ENCODE results near the gene KIRREL3. TPM values are rescaled to one million over a fixed set of nuclear protein-coding genes. Genes with fewer than 3 reads are reported as not detected.

Gene KIRREL3
- total and polyA plus RNA-seq, 2 of the 8 experiments (the other 6 are each of a cell fraction or from before 2014, with no cell fraction given), result 0.29 to 0.32 TPM

DNA sequence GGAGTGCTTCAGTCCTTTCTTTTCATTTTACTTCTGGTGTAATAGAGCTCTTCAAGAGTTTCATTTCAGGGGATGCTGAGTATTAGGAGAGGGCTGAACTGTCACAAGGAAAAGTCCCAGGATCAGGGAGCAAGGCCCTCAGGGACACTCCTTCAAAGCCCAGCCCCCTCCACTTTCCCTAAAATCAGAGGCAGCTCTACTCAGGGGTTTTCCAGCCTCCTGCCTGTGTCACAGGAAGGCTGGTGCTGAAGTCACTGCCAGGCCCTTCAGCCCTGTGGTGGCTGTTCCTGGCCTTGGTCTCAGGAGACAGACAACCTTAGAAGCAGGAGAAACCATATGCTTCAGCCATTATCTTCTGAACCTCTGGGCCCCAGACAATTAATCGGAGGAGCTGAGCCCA, 36.4 kb upstream of the KIRREL3 start:
- no peak overlapping the region for H3K9ac ChIP-seq (replicated peaks in 1 of 4; ENCODE audit: extremely low read depth in 1 of 4, low read depth in 3 of 4, low read length in 3 of 4)
- H3K27me3 ChIP-seq (replicated peaks in 1 of 4; ENCODE audit: control insufficient read depth in 3 of 4, extremely low read depth in 1 of 4, insufficient read depth in 3 of 4, low read length in 3 of 4), result no peaks in the 10 kb centered on the region
- H3K23me2 ChIP-seq (ENCODE audit: low read depth, low read length), result no peaks in the 10 kb centered on the region
- CTCF ChIA-PET (ENCODE audit: partially characterized antibody), result interaction anchor here (1.0 to 1.5 kb wide), 6 partner anchors 10 to 430 kb away, joined by 3 to 5 read pairs (median 4); no protein-coding TSS in a partner anchor
- no peak overlapping the region for H3K23ac ChIP-seq (ENCODE audit: insufficient read length)
- 0 out of 7 replicates have a peak, but pooled peaks cover 0 to 2% (median 0%) of the 10 kb centered on the region in 4 experiments for H3K4me1 ChIP-seq (replicated peaks in 1 of 4; ENCODE audit: control insufficient read depth in 3 of 4, insufficient read depth in 4 of 4, low read length in 3 of 4)
- no peak overlapping the region for H3K4me3 ChIP-seq (ENCODE audit: extremely low read depth in 1 of 4, insufficient read depth in 2 of 4, low read depth in 3 of 4, low read length in 4 of 4)
- no peaks in the 10 kb centered on the region for H3K9me3 ChIP-seq (ENCODE audit: insufficient read depth in 2 of 2, low read depth in 1 of 2, low read length in 1 of 2)
- no peak overlapping the region for H2BK12ac ChIP-seq (ENCODE audit: low read depth, low read length)
- no peak overlapping the region for H3K56ac ChIP-seq (replicated peaks; ENCODE audit: insufficient read length, low read depth, low read length)
- no peak overlapping the region for H2BK15ac ChIP-seq (ENCODE audit: low read length)
- no peak for FAIRE-seq
- no peak overlapping the region for H3K27ac ChIP-seq (ENCODE audit: low read depth, low read length)
- H2BK20ac ChIP-seq (ENCODE audit: low read length), result no peak overlapping the region
- no peak overlapping the region for H3K18ac ChIP-seq (ENCODE audit: extremely low read depth, low read length)
- H4K20me1 ChIP-seq (replicated peaks in 1 of 2; ENCODE audit: control insufficient read depth in 1 of 2, insufficient read depth in 2 of 2, low read length in 2 of 2), result no peaks in the 10 kb centered on the region
- 89% methylated on average over 1 of the region's 1 CpG; no CpG with 5 or more reads in 1 of the 2 experiments for WGBS, 2 experiments (ENCODE audit: extremely low coverage in 1 of 2, insufficient coverage in 1 of 2, insufficient read length in 1 of 2, insufficient replicate concordance in 2 of 2, low coverage in 1 of 2, low lambda C conversion rate in 2 of 2, missing lambda C conversion rate in 1 of 2)
- no peaks in the 10 kb centered on the region for H3K36me3 ChIP-seq (ENCODE audit: control insufficient read depth in 2 of 4, insufficient read depth in 4 of 4, low read length in 3 of 4)
- TF ChIP-seq RAD21 (IDR thresholded peaks at IDR 0.05 in 1 of 2, conservative IDR thresholded peaks at IDR 0.05 in 1 of 2; ENCODE audit: low read depth in 2 of 2, low read length in 2 of 2), result no peak
- no peak for TF ChIP-seq CHD1 (IDR thresholded peaks at IDR 0.05; ENCODE audit: low read depth, low read length)
- no peak overlapping the region for H4K8ac ChIP-seq (ENCODE audit: extremely low read depth, insufficient read depth, low read length)
- POLR2A ChIA-PET (ENCODE audit: partially characterized antibody), result no interaction called here
- no peak for DNase-seq (ENCODE audit: low read depth in 1 of 2, low spot score in 2 of 2)
- H4K91ac ChIP-seq (replicated peaks; ENCODE audit: insufficient read length, low read length), result no peak overlapping the region
- H2AFZ ChIP-seq (ENCODE audit: low read length), result peak overlapping the region; percentile 31; the same call in 1 of the 2 replicates
- no peak overlapping the region for H4K5ac ChIP-seq (ENCODE audit: insufficient read length, low read depth, low read length)
- no peak overlapping the region for H3K4ac ChIP-seq (replicated peaks; ENCODE audit: insufficient read length, low read depth, low read length)
- no peak overlapping the region for H3K4me2 ChIP-seq (ENCODE audit: insufficient read depth in 1 of 2, low read depth in 2 of 2, low read length in 2 of 2)
- H2BK120ac ChIP-seq (replicated peaks; ENCODE audit: low read depth, low read length), result no peak overlapping the region
- no peak overlapping the region for H2BK5ac ChIP-seq (ENCODE audit: low read depth, low read length)
- no peaks in the 10 kb centered on the region for H3K79me2 ChIP-seq (ENCODE audit: control insufficient read depth in 1 of 2, insufficient read depth in 2 of 2, low read length in 2 of 2)
- no peak overlapping the region for H3K14ac ChIP-seq (ENCODE audit: insufficient read length)
- H3K79me1 ChIP-seq (ENCODE audit: low read depth, low read length), result no peaks in the 10 kb centered on the region
- no peak overlapping the region for H2AK5ac ChIP-seq (ENCODE audit: low read depth, low read length)

Measured in H1 (cell line).